GM19372 (cell line): ENCODE data around the gene ANKRD13B.

Experiments used
- ATAC-seq: cut with Tn5 transposase; IDR thresholded peaks from one replicate; pipeline ENCODE4 v1.9.1; 2021; ENCODE audit warnings: mild to moderate bottlenecking, low read depth, moderate library complexity; ENCODE audit not compliant: unreplicated experiment

Gene ANKRD13B

DNA sequence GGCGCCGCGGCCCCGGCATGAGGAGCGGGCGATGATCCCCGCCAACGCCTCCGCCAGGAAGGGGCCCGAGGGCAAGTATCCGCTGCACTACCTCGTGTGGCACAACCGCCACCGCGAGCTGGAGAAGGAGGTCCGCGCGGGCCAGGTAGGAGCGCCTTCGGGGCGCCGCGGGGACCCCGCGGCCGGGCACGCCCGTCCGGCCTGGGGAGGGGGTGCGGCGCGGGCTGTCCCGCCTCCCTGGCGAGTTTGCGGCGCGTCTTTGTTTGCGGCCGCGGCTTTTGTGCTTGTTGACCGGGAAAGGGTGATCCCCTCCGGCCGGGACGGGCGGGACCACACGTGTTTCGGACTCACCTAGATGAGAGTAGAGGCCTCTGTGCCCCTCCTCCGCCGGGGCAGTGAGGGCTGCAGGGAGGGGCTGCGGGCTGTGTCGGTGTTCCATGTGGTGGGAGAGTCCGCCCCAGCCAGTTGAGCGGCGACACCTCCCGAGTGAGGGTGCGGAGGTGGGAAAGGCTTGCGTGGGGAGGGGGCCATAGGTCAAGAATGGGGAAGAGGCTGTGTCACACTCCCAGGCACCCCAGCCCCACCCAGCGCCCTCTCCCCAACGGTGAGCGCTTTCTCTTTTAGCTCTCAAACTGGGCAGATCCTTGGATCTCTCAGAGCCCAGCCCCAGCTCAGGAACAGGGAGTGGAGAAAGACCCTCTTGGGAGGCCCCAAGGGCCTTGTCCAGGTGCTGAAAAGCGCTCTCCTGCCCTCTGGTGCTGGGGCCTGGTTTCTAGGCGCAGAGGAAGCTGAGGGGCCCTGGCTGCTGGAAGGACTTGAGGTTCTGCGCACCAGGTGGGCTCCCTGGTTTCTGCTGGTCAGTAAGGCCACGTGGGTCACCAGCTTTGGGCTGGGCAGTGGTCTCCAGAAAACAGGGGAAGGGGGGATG is 923 bp downstream of the ANKRD13B start:
- ATAC-seq, result no peak

DNA sequence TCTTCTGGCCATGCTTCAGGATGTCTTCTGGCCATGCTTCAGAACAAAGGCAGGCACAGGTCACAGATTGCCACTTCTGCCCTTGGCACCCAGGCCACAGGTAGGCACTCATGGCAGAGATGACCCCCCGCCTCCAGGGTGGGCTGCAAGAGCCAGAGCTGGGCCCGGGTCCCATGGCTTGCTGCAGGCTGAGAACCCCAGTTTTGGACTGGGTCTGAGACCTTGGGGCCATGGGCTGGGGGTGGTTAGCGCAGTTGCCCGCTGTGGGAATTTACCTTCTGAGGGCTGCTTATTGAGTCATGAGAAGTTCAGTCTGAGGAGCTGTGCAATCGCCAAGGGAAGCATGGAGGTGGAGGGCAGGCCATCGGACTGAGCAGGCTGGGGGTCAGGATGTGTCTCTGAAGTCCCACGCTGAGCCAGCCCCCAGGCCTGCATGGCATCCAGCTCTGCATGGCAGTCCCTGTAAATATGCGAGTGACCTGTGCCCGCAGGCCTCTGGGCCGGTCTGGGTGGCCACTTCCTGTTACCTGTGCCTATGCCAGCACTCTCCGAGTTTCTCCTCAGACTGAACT is 1.7 kb downstream of the ANKRD13B start:
- no peak for ATAC-seq

DNA sequence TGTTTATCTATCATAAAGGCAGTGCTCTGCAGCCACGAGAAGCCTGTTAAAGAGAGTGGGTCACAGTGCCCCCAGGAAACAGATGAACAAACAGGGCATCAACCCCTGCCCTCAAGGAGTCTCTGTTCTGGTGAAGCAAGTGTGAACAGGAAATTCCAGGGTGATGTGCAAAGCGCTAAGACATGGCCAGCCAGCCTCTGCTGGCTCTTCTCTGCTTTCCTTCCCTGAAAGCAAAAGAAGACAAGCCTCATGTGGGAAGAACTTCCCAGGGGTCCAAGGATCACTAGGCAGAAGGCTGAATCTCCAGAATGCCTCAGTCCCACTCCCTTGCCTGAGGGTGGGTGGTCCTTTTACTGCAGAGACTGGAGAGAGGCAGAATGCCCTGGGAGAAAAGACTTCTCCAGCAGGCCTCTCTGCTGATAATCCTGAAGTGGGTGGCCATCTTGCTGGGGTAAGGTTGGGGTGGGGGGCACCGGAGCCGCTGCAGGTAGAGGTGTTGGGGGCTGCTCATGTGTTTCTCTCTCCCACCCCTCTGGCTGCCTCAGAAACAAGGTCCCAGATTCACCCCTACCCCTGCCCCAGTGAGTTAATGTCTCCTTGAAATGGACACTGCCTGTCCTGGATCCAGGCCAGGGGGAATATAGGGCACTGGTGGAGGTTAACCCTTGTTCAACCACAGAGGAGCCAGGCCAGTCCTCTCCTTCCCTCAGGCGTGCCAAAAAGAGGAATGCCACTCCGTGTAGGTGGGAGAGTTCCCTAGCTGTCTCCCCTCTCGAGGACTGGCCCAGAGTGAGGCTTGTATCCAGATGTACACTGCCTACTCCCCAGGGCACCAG is 2.4 kb downstream of the ANKRD13B start:
- no peak for ATAC-seq

DNA sequence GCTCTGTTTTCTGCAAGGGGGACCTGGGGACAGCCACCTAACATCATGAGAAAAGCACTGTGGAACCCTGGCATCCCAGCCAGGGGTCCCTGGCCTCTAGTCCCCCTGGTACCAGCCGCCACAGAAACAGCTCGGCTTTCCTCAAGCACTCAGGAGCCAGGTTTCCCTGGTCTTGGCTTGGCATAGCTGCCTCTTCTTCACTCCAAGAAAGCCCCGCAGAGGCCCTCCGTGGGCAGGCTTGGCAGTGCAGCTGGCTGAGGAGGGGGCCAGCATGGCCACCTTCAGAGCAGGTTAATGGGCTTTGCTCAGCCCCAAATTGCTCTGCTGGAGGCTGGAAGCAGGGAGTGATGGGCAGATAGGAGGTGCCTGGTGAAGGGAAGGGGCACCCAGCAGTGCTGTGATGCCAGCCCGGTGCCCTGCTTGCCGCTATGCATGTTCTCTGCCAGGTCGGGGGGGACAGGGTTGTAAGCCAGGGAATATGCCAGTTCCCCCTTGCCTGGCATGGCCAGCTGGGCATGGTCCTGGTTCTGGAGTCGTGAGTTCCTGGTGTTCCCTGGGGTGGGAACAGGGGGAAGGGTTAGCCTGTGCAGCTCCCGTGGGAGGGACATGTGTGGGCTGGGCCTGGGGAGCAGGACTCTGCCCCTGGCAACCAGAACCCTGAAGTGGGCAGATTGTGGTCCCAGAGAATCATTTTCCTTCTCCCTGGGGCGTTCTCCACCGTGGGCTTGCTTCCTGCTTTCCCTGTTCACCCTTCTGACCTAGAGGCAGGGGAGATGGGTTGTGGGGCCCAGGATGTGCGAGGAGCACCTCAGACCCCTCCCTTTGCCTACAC is 3.2 kb downstream of the ANKRD13B start:
- no peak for ATAC-seq

DNA sequence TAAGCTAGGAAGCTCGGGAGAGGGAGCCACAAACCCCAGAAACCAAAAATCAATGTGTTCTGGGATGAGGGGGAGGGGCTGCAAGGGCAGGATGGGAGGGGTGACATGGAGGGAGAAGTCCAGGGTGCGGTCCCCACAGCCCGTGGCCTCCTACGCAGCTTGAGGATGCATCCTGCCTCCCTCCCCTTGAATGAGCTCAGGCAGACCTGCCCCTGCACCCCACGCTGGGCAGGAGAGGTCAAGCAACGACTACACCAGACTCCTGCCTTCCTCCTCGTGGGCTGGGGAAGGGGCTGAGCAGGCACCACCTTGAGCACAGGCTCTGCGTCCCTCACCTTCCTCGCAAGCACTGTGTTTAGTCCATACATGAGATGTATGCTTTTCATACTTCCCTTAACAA is 3.9 kb downstream of the ANKRD13B start:
- no peak for ATAC-seq

DNA sequence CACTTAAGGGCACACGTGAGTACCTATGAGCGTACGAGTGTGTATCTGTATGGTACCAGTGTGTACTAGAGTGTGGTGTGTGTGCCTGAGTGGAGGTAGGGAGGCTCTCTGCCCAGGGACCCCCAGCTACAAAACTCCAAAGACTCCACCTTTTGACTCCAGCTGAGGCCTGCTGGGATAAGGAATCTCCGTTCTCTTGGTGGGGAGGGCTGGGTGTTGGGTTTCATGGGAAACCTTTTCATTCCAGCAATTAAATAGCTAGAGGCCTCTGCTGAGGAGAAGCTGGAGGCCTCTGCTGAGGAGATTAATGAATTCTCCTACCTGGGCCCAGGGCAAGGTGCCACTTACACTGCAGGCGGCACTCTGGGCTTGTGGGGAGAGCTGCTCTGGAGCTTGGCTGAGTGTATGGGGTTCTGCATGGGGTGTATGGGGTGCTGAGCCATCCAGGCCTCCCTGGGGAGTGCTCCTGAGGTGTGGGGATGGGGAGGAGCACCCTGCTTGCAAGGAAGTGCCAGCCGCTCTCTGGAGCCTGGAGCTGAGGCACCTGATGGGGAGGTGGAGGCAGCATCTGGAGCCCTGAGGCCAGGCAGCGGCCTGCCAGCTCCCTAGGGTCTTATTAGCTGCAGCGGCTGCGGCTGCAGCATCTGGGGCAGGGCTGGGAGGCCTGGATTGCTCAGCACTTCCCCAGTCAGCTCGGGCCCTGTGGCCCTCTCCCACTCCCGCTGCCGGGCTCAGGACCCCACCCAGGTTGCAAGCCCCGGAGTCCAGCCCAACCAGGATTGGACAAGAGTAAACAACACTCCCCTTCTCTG is 4.6 kb downstream of the ANKRD13B start:
- no peak for ATAC-seq

DNA sequence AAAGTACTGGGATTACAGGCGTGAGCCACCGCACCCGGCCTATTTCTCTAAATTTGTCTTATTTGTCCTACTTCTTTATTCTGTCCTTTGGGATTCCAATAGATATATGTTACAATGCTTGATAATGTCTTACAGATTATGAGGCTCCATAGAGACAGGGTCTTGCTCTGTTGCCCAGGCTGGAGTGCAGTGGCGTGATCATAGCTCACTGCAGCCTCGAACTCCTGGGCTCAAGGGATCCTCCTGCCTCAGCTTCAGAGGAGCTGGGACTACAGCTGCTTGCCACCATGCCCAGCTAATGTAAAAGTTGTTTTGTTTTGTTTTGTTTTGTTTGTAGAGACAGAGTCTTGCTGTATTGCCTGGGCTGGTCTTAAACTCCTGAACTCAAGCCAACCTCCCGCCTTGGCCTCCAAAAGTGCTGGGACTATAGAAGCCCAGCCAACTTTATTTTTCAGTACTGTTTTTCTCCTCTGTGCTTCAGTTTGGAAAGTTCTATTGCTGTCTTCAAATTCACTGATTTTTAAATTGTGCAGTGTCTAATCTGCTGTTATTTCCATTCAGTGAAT is 10.3 kb downstream of the ANKRD13B start:
- ATAC-seq, result no peak

DNA sequence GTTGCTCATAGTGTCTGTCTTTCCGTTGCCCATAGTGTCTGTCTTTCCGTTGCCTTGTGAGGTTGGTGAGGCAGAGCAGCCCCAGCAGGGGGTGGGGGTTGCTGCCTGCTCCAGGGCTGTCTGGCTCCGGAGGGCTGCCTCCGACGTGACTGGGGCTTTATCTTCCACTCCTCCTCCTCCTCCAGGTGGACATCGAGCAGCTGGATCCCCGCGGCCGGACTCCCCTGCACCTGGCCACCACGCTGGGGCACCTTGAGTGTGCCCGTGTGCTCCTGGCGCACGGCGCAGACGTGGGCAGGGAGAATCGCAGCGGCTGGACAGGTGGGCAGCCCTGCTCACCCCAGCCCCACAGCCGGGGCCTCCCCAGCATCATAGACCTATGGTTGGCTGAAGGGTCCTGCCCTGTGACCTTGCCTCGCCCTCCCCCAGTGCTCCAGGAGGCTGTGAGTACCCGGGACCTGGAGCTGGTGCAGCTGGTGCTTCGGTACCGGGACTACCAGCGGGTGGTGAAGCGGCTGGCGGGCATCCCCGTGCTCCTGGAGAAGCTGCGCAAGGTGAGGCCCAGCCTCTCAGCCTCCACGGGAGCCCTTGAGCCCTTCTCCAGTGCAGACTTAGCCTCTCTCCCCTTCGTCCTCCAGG is 14.7 kb downstream of the ANKRD13B start:
- no peak for ATAC-seq

DNA sequence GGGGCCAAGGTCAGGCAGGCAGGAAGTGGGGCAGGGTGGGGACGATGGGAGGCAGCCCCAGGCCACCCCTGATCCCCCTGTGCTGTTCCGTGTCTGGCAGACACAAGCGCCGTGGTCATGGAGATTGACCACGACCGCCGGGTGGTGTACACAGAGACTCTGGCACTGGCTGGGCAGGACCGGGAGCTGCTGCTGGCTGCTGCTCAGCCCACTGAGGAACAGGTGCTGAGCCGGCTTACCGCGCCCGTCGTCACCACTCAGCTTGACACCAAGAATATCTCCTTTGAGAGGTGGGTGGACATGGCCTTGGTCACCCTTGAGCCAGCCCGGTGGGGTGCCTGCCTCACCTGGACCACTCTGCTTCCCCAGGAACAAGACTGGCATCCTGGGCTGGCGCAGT is 16.1 kb downstream of the ANKRD13B start:
- ATAC-seq, result no peak

DNA sequence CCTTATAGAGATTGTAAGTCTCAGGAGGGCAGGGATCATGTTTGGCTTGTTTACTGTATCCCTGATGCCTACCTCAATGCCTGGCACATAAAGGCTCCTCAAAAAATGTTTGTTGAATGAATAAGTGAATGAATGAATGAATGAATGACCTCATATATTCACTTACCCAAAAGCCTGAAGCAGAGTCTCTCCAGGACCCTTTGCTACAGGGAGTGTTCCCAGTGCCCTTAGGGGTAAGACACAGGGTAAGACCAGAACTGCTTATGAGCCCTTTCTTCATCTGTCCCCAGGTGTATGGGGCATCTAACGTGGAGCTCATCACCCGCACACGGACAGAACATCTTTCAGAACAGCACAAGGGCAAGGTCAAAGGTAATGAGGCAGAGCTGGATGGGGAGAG is 17.5 kb downstream of the ANKRD13B start:
- no peak for ATAC-seq

DNA sequence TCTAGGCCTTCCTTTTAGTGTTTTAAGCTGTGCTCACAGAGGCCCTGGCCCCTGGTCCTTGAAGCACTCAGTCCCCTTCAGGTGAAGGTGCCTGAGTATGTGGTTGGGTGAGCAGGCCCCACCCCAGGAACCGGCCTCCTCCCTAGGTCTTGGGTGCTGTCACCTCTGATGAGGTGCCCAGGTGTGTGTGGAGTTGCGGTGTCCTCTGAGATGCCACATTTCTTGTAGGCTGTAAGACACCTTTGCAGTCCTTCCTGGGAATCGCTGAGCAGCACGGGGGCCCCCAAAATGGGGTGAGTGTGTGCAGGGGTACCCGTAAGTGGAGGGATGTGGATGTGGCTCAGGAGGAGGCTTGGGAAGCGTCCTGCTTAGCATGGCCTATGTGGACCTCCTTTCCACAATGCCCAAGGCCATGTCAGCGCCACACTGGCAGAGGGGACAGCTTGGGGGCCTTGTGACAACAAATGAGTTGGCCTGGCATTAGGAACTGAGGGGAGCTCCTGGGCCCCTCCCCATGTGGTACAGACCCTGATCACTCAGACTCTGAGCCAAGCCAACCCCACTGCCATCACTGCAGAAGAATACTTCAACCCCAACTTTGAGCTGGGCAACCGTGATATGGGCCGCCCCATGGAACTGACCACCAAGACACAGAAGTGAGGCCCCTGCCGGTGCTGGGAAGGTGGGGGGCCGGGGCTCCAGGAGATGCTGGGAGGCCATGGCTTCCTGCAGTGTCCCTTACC is 18.6 kb downstream of the ANKRD13B start:
- no peak for ATAC-seq

DNA sequence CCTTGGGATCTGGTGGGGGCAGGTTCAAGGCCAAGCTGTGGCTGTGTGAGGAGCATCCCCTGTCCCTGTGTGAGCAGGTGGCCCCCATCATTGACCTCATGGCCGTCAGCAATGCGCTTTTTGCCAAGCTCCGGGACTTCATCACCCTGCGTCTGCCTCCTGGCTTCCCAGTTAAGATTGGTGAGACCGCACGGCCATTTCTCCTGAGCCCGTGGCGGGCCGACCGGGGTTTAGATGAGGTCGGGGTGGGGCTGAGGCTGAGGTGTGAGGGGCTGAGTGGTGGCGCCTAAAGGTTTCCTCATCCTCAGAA is 19.1 kb downstream of the ANKRD13B start:
- no peak for ATAC-seq

DNA sequence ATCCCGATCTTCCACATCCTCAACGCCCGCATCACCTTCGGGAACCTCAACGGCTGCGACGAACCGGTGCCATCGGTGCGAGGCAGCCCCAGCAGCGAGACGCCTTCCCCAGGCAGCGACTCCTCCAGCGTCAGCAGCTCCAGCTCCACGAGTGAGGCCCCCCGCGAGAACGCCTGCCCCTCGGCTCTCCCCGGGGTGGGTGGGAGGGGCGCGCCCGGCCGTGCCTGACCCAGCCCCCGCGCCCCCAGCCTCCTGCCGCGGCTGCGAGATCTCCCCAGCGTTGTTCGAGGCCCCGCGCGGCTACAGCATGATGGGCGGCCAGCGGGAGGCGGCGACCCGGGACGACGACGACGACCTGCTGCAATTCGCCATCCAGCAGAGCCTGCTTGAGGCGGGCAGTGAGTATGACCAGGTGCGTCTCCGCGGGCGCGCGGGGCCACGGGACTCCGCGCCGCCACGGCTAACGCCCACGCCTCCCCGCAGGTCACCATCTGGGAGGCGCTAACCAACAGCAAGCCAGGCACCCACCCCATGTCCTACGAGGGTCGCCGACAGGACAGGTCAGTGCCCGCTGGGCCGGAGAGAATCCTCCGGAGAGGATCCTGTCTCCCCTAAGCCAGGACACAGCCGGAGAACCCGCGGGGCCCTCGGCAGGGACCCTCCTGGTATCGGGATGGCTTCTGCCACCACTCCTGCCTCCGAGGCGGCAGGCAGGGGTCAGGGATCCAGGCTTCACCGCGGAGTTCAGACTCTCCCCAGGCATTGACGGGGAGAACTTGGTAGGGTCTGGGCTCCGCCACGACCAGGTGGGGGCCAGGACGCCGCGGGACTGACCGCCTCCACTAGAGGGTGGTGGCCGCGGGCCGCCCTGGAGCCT is 19.7 kb downstream of the ANKRD13B start:
- ATAC-seq, result no peak

DNA sequence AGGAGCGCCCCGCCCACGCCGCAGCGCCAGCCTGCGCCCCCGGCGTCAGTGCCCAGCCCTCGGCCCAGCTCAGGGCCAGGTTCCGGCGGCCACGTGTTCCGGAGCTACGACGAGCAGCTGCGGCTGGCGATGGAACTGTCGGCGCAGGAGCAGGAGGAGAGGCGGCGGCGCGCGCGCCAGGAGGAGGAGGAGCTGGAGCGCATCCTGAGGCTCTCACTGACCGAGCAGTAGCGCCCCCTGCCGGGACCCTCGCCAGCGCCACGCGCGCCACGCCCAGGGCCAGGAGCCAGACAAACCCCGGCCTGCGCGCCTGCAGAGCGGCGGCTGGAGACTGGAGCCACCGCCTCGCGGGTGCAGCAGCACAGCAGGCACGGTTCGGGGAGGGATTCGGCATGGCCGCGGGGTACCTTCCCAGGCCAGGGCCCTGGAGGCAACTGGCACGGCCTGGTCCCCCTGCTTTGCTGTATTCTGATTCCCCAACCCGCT is 20.5 kb downstream of the ANKRD13B start:
- ATAC-seq, result peak; percentile 50

DNA sequence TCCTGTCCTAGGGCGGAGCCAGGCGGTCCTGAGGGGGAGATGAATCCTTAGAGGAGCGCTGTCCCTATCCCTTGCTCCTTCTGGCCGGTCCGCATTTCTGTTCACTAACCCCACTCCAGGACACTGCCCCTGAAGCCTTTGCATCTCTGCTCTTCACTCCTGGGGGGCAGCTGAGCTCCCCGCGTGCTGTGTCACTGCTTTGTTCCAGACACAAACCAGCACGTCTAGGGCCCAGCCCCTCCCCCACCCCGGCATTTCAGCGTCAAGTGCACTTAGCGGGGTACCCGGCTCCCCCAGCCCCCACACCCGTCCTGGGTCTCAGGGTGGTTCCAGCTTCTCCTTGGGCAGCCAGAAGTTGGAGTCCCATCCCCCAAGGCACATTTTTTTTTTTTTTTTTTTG is 20.9 kb downstream of the ANKRD13B start:
- no peak for ATAC-seq

DNA sequence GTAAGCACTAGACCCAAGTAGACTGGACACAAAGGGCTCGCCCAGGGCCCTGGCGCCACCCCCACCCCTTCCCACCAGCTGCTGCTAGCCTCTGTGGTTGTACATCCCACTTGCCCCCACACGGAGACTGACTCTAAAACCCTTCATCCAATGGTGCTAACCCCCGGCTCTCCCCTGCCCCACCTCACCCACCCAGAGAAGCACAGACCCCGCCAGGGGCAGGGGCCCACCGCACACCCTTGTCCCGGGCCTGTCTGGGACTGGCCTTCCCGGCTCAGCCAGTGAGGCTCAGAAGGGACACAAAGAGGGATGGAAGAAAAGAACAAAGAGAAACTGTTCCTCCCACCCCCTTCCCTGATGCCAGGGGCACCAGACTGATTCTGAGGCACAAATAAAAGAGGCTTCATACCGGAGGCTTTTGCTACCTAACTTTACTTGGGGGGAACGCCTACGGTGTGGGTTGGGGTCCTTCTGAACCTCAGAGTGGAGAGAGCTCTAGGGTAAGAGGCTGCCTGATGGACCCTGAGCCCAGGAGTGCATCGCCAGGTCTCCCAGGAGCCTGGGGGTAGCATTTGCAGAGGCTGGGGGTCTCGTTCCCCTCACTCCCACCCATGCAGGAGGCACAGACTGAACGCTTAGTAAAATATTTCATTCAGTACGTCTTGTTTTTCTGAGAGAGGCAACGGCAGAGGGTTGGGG is 21.6 kb downstream of the ANKRD13B start:
- no peak for ATAC-seq

DNA sequence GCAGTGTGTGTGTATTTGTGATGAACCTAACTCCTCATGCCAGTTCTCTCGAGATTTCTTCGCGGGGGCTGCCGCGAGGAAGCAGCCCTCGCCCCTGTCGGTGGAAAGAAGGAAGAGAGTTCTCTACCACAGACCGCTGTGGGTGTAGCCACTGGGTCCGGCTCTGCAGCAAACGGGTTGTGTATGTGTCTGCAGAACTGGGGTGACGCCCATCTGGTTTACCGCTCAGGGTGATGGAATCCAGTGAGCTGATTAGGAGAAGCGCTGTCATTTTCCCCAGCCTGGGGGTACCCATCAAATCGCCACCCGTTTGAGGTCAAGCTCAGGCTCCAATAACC is 22.1 kb downstream of the ANKRD13B start:
- no peak for ATAC-seq
